K562 (cell line): Measurements from ENCODE around the gene PSEN1. TPM values are rescaled to one million over a fixed set of nuclear protein-coding genes. Genes with fewer than 3 reads are reported as not detected.

Experiments used
- ATAC-seq: fragments of 200-7000 bp; cut with Tn5 transposase; 3 replicates; pipeline ENCODE4 v1.9.1; 2020; ENCODE audit warnings: moderate library complexity
- BruUV-seq: library from RNA; stranded (reverse); fragments of 400-500 nt; replicated peaks from 2 replicates; lab custom pipeline; 2021; lab: Mats Ljungman, UMichigan
- CTCF ChIA-PET: fragments of 300-600 bp; formaldehyde crosslinking; extraction: SDS; loops from one replicate; lab custom pipeline; 2021; ENCODE audit warnings: low intra/inter-chr PET ratio; lab: Yijun Ruan, JAX
- POLR2A ChIA-PET: fragments of 300-600, 350-650 bp; sonication (Branson Sonifier 250); formaldehyde crosslinking; extraction: SDS; loops from one replicate; lab custom pipeline; 2021; ENCODE audit warnings: antibody characterized with exemption, inconsistent platforms; lab: Yijun Ruan, JAX
- DNase-seq, 4 experiments: peaks; one replicate each; pipeline versions ENCODE4 v3.0.0 to v3.0.0-alpha.2; 2011 to 2018; ENCODE audit warnings: low spot score in 3 of 4, mixed read lengths in 3 of 4; ENCODE audit errors: extremely low read depth in 1 of 4
- FAIRE-seq: peaks from 2 replicates; lab custom pipeline; 2011; peaks lifted over from hg19 to GRCh38; lab: Jason Lieb, UNC
- H2AFZ ChIP-seq: 2 replicates; pipeline ENCODE4 v1.6.0; 2011; ENCODE audit warnings: low read depth, low read length, control low read depth, inconsistent platforms
- H3K27ac ChIP-seq: fragments of 200-600 bp; 3 replicates; pipeline ENCODE4 v1.8.0; 2011; ENCODE audit warnings: low read depth, mild to moderate bottlenecking, control low read depth, inconsistent platforms, low read length, moderate library complexity, mixed read lengths; ENCODE audit errors: extremely low read depth
- H3K27me3 ChIP-seq, 2 experiments: fragments of 300-600 bp in 1 of 2; 2 replicates in 1 of 2; 3 replicates in 1 of 2; pipeline versions ENCODE4 v1.6.0 to v1.8.0; 2011; ENCODE audit warnings: inconsistent platforms in 2 of 2, low read length in 2 of 2, mild to moderate bottlenecking in 1 of 2, mixed read lengths in 1 of 2, moderate library complexity in 1 of 2; ENCODE audit not compliant: control insufficient read depth in 2 of 2, insufficient read depth in 2 of 2
- H3K36me3 ChIP-seq: fragments of 300-600 bp; 3 replicates; pipeline ENCODE4 v1.8.0; 2011; ENCODE audit warnings: mild to moderate bottlenecking, low read length, inconsistent platforms; ENCODE audit not compliant: control insufficient read depth, insufficient read depth
- H3K4me1 ChIP-seq, 2 experiments: fragments of 200-600 bp in 1 of 2; replicated peaks in 1 of 2; 2 replicates in 1 of 2; 3 replicates in 1 of 2; pipeline versions ENCODE4 v1.5.1 to v1.8.0; 2011; ENCODE audit warnings: inconsistent platforms in 2 of 2, low read length in 2 of 2, mild to moderate bottlenecking in 1 of 2, mixed read lengths in 1 of 2, moderate library complexity in 1 of 2; ENCODE audit not compliant: control insufficient read depth in 2 of 2, insufficient read depth in 2 of 2
- H3K4me2 ChIP-seq: 2 replicates; pipeline ENCODE4 v1.6.1; 2011; ENCODE audit warnings: low read length, control low read depth, inconsistent platforms, mixed read lengths; ENCODE audit not compliant: insufficient read depth
- H3K4me3 ChIP-seq: fragments of 200-600 bp; sonication (generic), shearing (Covaris generic); 2 replicates; pipeline ENCODE4 v1.5.1; 2016; ENCODE audit warnings: control low read depth, inconsistent platforms
- H3K79me2 ChIP-seq: fragments of 200-600 bp; 3 replicates; pipeline ENCODE4 v1.8.0; 2011; ENCODE audit warnings: low read length, inconsistent platforms; ENCODE audit not compliant: control insufficient read depth, insufficient read depth
- H3K9ac ChIP-seq, 2 experiments: 2 replicates each; pipeline versions ENCODE4 v1.6.0 to v1.6.1; 2011; ENCODE audit warnings: low read depth in 2 of 2, low read length in 2 of 2, control low read depth in 1 of 2, inconsistent platforms in 1 of 2, mild to moderate bottlenecking in 1 of 2, mixed read lengths in 1 of 2; ENCODE audit not compliant: insufficient read depth in 1 of 2
- H3K9me1 ChIP-seq: one replicate; pipeline ENCODE4 v1.6.0; 2011; ENCODE audit warnings: inconsistent platforms, mild to moderate bottlenecking, low read length, moderate library complexity; ENCODE audit not compliant: control insufficient read depth, insufficient read depth
- H3K9me3 ChIP-seq: replicated peaks from 2 replicates; pipeline ENCODE4 v1.5.1; 2011; ENCODE audit warnings: low read depth, low read length, inconsistent platforms; ENCODE audit not compliant: control insufficient read depth, insufficient read depth
- H4K20me1 ChIP-seq: replicated peaks from 2 replicates; pipeline ENCODE4 v1.6.1; 2011; ENCODE audit warnings: low read length, inconsistent platforms, mixed read lengths; ENCODE audit not compliant: control insufficient read depth, insufficient read depth
- HDAC8 ChIP-seq: fragments of 450-650 bp; IDR thresholded peaks from 2 replicates; pipeline ENCODE4 v1.6.1; 2016; ENCODE audit warnings: mild to moderate bottlenecking, missing genetic modification characterization, moderate library complexity, missing compliant biosample characterization
- KDM1A ChIP-seq, 2 experiments: fragments of 450-650 bp; IDR thresholded peaks; 2 replicates each; pipeline ENCODE4 v1.6.1; 2016; ENCODE audit warnings: mild to moderate bottlenecking in 2 of 2
- NCOA1 ChIP-seq: fragments of 450-650 bp; IDR thresholded peaks from 2 replicates; pipeline ENCODE4 v1.6.1; 2016; ENCODE audit warnings: low read depth
- RBM25 ChIP-seq: fragments of 200-400 bp; formaldehyde crosslinking; IDR thresholded peaks from 2 replicates; pipeline ENCODE4 v1.6.1; 2018; ENCODE audit warnings: low read length, low read depth, moderate library complexity; ENCODE audit not compliant: severe bottlenecking
- SLC30A9 ChIP-seq: fragments of 250-450 bp; sonication (Bioruptor Pico); IDR thresholded peaks from 2 replicates; pipeline ENCODE4 v1.8.0; 2022; ENCODE audit warnings: mild to moderate bottlenecking, moderate library complexity
- ZNF134 ChIP-seq: fragments of 250-450 bp; sonication (Bioruptor Pico); conservative IDR thresholded peaks from 2 replicates; pipeline ENCODE4 v1.4.0; 2020
- WGBS: fragments of 100-300 bp; shearing (Covaris generic); methylation state at CpG from one replicate; pipeline ENCODE4 v1.1.6; 2016; ENCODE audit warnings: low coverage, mixed read lengths; ENCODE audit not compliant: insufficient coverage; ENCODE audit errors: missing lambda C conversion rate; 5-methylcytosine and 5-hydroxymethylcytosine counted together
- in situ Hi-C: fragments of 300-500 bp; cut with MboI; formaldehyde crosslinking; loops from 4 replicates; pipeline ENCODE4 v1.15.0; 2018; ENCODE audit warnings: inconsistent platforms, mixed read lengths
- intact Hi-C: fragments of 100-400 bp; cut with micrococcal nuclease; formaldehyde crosslinking; loops from 2 replicates; pipeline ENCODE4 v1.14.2; 2022
- polyA plus RNA-seq, 8 experiments: library from polyadenylated mRNA; depleted of rRNA in 4 of 8; stranded (reverse) in 5 of 8; unstranded in 3 of 8; fragments of >200 nt; fragmentation: Nextera tagmentation in 2 of 8; fragmentation: Illumina TruSeq in 1 of 8; extraction: Ambion mirVana in 2 of 8; extraction: Trizol in 1 of 8; gene quantifications; 2 replicates each; pipeline versions ENCODE4 v1.2.1 to v1.2.3, GENCODE V29; 2011 to 2014; ENCODE audit warnings: inconsistent platforms in 1 of 8, missing spikeins in 1 of 8
- total RNA-seq, 7 experiments: library from RNA; depleted of rRNA in 6 of 7; stranded (reverse); fragments of >200 nt in 6 of 7; fragmentation: Illumina TruSeq in 2 of 7; extraction: Trizol in 2 of 7; gene quantifications; 2 replicates each; pipeline versions ENCODE4 v1.2.1 to v1.2.3, GENCODE V29; 2011 to 2021; ENCODE audit warnings: low replicate concordance in 1 of 7
- TF ChIP-seq, protein P1 (sequence below), 2 experiments: fragments of 450-650 bp in 1 of 2; sonication (generic) in 1 of 2; formaldehyde crosslinking in 1 of 2; IDR thresholded peaks; 2 replicates each; pipeline versions ENCODE4 v1.7.1 to v1.9.0; 2016 to 2022; ENCODE audit warnings: inconsistent platforms in 1 of 2, mild to moderate bottlenecking in 1 of 2, missing genetic modification reagents in 1 of 2

Gene PSEN1
- total and polyA plus RNA-seq, 9 of the 15 experiments (the other 6 are each of a cell fraction or from before 2014, with no cell fraction given): 6.5 to 25.2 (median 14.3) TPM

GRCh38 chr14:73255693-73256225 is 119.5 kb downstream of the PSEN1 start:
- Histone ChIP-seq H3K4me3 (no peak overlapping the region), H3K4me2 (no peak overlapping the region), H3K27me3 (no peaks in the 10 kb centered on the region), H3K36me3 (no peaks in the 10 kb centered on the region), H3K9me1 (no peaks in the 10 kb centered on the region), H3K27ac (no peak overlapping the region)
- in situ Hi-C loops: no loop called here
- CTCF ChIA-PET: no interaction called here
- FAIRE-seq (no peak), ATAC-seq (peak; percentile 52), DNase-seq (no peak)
- intact Hi-C loops: no loop called here
- BruUV-seq: no TSS peak
- TF ChIP-seq NCOA1 (no peak), SLC30A9 (CRISPR knock-in tag) (no peak), ZNF134 (CRISPR knock-in tag) (no peak), HDAC8 (no peak), KDM1A (IDR thresholded peaks at IDR 0.05) (peak in 1 of 2 experiments; percentile 10; a peak in 1 of 4 replicates), RBM25 (peak; percentile 63)
- TF ChIP-seq, protein P1, sequence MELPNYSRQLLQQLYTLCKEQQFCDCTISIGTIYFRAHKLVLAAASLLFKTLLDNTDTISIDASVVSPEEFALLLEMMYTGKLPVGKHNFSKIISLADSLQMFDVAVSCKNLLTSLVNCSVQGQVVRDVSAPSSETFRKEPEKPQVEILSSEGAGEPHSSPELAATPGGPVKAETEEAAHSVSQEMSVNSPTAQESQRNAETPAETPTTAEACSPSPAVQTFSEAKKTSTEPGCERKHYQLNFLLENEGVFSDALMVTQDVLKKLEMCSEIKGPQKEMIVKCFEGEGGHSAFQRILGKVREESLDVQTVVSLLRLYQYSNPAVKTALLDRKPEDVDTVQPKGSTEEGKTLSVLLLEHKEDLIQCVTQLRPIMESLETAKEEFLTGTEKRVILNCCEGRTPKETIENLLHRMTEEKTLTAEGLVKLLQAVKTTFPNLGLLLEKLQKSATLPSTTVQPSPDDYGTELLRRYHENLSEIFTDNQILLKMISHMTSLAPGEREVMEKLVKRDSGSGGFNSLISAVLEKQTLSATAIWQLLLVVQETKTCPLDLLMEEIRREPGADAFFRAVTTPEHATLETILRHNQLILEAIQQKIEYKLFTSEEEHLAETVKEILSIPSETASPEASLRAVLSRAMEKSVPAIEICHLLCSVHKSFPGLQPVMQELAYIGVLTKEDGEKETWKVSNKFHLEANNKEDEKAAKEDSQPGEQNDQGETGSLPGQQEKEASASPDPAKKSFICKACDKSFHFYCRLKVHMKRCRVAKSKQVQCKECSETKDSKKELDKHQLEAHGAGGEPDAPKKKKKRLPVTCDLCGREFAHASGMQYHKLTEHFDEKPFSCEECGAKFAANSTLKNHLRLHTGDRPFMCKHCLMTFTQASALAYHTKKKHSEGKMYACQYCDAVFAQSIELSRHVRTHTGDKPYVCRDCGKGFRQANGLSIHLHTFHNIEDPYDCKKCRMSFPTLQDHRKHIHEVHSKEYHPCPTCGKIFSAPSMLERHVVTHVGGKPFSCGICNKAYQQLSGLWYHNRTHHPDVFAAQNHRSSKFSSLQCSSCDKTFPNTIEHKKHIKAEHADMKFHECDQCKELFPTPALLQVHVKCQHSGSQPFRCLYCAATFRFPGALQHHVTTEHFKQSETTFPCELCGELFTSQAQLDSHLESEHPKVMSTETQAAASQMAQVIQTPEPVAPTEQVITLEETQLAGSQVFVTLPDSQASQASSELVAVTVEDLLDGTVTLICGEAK (IDR thresholded peaks at IDR 0.05): no peak
- TF ChIP-seq, protein P1 (CRISPR knock-in tag; IDR thresholded peaks at IDR 0.05): no peak
- TF ChIP-seq, all 486 proteins: peak for 2
- Histone ChIP-seq H3K9me3 (no peaks in the 10 kb centered on the region), H3K9ac (0 out of 4 replicates have a peak overlapping the region, but pooled peaks of 1 of the 2 experiments have one; percentile 2), H3K79me2 (no peaks in the 10 kb centered on the region), H2AFZ (no peak overlapping the region), H4K20me1 (no peaks in the 10 kb centered on the region), H3K4me1 (peaks cover 0 to 23% of the 10 kb centered on the region in 2 experiments; a peak in 2 of 5 replicates)
- POLR2A ChIA-PET: interaction anchor here (0.6 to 1.2 kb wide), 3 partner anchors 16 to 968 kb away, joined by 3 to 4 read pairs (median 4); no protein-coding TSS in a partner anchor
- WGBS: 29% methylated on average over 8 of the region's 9 CpGs
